Activated CD8-positive, alpha-beta memory T cell treated with anti-CD3 and anti-CD28 coated beads, Interleukin-2, amount 50 U/mL, for 24 hours (primary cell): ENCODE measurements around the gene METTL27.
"Not testable (repeated sequence)": the region's sequence is repeated elsewhere in the genome, so short reads cannot be mapped to it uniquely, and the experiment has no call there.

Source experiments
- DNase-seq: peaks from one replicate; pipeline ENCODE4 v3.0.0-alpha.2; 2020; ENCODE audit errors: extremely low read depth

Gene METTL27, protein sequence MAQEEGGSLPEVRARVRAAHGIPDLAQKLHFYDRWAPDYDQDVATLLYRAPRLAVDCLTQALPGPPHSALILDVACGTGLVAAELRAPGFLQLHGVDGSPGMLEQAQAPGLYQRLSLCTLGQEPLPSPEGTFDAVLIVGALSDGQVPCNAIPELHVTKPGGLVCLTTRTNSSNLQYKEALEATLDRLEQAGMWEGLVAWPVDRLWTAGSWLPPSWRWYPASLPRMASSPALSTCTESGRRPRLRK

DNA sequence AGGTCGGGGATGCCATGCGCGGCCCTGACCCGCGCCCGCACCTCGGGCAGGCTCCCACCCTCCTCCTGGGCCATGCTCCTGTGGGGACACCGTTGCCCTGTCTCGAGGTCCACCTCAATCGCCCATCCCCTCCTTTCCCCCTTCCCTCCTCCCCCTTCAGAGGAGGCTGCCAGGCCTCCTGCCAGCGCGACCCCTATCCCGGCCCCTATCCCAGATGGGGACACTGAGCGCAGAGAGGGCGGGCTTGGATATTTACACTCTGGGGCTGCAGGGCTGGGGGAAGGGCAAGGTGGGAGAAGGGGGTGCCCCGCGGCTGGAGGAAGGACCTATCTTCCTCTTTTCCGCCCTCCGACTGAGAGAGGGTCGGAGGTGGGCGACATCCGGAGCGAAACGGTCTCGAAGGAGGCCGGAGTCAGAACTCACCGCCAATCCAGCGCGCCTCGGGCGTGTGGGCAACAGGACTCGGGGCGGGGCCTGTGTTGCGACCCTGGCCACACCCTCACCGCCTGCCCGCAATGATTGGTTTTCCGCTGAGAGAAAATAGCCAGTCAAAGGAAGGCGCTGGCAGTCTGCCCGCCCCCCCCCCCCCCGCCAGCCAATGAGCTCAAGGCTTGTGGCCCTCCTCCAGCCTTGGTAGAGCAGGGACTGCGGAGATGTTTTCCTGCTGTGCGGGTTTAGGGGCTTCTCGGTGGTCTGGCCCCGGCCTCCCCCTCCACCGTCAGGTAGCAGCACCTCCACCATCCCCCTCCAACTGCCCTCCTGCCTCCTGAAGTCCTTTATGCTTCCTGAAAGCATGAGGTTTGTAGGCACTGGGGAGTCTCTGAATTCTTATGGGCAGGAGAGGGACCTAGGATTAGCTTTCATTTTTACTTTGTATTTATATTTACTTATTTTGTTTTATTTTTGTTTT, at the start of gene METTL27:
Gene METTL27, minus strand, starts transcription at position 450 of the 910 bp plus-strand sequence. Its CDS starts 376 bp downstream, at position 74.
- DNase-seq = peak; percentile 81

GRCh38 chr7:73891178-73891885, 49.0 kb upstream of the METTL27 start:
- DNase-seq = no peak

- no peak for DNase-seq
Observed at GRCh38 chr7:73890555-73891147, 48.3 kb upstream of the METTL27 start.

DNA sequence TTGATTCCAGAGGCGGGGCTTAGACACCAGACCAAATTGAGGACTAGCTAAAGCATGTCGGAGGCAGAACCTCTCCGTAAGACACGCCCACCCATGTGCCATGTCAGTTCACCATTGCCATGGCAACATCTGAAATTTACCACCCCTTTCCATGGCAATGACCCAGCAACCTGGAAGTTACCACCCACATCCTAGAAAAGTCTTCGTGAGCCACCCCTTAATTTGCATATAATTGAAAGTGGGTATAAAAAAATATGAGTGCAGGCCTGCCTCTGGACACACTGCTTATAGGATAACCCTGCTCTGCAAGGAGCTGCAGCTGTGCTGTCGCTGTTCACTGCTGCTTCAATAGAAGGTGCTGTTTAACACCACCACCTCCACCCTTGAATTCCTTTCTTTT, 46.6 kb upstream of the METTL27 start:
- DNase-seq = no peak

DNA sequence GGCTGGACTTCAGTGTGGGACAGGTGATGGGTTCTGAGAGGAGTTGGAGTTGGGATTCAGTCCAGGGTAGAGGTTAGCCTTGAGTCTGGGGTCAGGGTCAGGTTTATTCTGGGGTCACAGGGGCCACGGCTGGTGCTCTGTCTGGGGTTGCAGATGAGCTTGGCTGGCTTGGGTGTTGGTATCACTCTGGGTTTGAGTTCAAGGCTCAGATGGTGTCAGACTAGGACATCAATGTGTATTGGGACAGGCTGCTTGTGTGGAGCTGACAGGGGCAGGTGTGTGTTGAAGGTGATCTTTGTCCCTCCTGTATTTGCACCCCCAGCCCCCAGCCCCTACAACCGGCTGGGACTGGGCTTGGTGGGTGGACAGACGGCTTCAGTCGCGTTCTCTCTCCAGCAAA, 45.4 kb upstream of the METTL27 start:
- no peak for DNase-seq

- no peak for DNase-seq
Observed at GRCh38 chr7:73885975-73886798, 43.9 kb upstream of the METTL27 start.

DNA sequence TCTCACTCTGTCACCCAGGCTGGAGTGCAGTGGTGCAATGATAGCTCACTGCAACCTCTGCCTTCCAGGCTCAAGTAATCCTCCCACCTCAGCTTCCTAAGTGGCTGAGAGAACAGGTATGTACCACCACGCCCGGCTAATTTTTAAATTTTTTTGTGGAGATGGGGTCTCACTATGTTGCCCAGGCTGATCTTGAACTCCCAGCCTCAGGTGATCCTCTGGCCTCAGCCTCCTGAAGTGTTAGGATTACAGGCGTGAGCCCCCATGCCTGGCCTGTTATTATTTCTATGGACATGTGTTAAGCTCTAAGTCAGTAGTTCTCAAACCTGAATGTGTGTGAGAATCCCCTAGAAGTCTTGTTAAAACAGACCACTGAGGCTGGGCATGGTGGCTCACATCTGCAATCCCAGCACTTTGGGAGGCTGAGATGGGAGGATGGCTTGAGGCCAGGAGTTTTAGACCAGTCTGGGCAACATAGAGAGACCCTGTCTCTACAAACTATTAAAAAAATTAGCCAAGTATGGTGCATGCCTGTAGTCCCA, 43.2 kb upstream of the METTL27 start:
- DNase-seq = no peak

DNA sequence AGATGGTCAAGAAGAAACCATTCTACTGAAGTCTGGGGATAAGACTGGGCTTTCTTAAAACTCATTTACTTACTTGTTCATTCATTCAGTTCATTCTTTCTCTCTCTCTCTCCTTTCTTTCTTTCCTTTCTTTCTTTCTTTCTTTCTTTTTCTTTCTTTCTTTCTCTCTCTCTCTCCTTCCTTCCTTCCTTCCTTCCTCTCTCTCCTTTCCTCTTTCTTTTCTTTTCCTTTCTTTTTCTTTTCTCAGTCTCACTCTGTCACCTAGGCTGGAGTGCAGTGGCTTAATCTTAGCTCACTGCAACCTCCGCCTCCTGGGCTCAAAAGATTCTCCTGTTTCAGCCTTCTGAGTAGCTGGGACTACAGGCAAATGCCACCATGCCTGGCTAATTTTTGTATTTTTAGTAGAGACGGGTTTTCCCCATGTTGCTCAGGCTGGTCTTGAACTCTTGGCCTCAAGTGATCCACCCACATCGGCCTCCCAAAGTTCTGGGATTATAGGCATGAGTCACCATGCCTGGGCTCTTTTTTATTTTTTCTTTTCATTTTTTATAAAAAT, 42.6 kb upstream of the METTL27 start:
- not testable (repeated sequence) for DNase-seq

DNA sequence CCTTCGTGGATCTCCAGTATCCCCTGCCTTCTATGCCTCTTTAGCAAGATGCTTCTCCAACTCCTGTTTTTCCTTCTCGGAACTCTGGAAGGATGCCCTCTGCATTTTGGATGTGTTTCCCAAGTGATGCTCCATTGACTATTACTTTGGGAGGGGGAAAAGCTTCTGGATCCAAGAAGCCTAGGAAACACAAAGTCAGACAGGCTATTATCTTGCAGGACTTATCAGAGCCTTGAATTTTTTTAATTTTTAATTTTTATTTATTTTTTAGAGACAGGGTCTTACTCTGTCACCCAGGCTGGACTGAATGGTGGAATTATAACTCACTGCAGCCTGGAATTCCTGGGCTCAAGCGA, 39.7 kb upstream of the METTL27 start:
- no peak for DNase-seq

- no peak for DNase-seq
Observed at GRCh38 chr7:73881352-73882046, 39.2 kb upstream of the METTL27 start.

DNA sequence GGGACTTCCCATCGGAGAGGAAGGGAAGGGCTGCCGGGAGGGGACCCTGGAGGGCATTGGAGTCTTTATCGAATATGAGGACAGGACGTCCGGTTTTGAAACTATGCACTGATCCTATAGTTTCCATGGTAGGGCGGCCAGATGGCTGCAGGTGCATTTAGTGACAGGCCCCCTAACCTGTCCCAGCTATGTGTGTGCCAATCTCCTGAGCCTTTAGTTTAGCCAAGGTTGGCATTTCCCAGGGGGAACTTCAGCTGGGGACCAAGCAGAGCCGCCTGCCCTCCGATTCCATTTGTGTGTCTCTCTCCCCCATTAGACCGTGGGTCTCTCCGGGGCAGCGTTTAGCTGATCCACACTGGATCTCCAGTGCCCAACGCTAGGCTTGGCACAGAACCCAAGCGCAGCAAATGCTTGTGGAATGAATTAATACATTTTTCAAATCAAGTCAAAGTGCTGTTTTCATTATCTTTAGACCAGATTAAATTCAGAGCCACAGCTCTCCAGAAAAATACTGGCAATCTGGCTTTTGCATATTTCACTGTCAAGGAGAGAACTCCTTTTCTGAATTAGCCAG, 38.5 kb upstream of the METTL27 start:
- no peak for DNase-seq

GRCh38 chr7:73879977-73880681, 37.8 kb upstream of the METTL27 start:
- no peak for DNase-seq

DNA sequence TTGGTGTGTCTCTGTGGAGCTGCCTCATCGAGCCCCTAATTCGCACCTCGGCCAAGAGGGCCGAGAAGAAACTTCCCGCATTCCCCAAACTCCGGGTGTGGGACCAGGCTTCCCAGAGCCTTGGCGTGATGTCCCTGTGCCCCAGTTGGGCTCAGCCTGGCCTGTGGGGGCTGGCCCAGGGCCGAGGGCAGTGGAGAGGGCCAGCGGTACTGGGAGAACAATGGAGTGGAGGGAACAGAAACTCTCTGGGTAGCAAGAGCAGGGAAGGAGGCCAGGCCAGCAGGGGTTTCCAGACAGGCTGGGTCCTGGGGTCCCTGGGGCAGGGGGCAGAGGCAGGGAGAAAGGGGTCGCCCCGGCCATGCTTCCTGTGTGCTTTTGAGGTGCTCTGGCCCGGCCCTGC, 34.7 kb upstream of the METTL27 start:
- DNase-seq = no peak

DNA sequence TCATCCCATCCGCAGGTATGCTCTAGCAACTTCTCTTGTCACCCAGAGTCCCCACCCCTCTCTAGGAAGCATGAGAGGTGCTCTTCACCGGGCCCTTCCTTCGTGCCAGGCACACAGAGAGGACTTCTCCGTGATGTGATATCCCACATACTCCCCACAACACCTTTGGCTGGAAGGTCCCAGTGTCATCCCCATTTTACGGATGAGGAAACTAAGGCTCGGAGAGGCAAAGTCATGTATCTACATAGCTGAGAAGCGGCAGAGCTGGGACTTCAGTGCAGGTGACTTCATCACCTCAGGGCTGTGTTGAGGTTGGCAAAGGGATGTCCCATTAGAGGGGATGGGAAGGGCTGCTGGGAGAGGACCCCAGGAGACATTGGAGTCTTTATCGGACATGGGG, 34.0 kb upstream of the METTL27 start:
- DNase-seq = no peak

DNA sequence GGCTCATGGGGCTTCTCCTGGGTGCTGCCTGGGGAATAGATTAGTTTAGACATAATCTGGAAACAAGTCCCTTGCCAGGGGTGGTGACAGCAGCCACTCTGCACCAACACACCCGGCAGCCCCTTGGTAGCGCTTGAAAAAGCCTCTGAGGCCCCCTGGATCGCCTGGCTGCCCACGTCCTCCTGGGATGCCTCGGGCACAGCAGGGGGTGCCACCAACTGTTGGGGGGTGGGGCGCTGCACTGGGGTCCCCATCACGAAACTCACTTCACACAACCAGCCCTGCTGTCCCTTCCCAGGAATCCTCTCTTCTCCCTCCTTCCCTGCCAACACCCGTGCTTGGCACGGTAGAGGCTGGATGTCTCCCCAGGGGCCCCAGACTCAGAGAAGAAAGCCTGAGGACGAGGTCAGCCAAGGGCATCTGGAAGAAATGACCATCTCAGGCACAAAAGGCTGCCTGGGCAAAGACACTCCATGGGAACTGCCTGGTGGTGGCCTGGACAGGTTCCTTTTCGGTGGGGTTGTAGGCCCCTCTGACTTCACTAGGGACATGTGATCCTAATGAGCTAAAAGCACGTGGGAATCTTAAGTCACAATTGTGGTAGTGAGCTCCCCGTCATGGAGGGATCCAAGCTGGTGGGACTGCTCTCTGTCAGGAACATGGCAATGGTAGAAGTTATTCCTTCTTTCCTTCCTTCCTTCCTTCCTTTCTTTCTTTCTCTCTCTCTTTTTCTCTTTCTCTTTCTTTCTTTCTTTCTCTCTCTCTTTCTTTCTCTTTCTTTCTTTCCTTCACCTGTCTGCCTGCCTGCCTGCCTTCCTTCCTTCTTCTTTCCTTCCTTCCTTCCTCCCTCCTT, 30.0 kb upstream of the METTL27 start:
- DNase-seq = no peak

DNA sequence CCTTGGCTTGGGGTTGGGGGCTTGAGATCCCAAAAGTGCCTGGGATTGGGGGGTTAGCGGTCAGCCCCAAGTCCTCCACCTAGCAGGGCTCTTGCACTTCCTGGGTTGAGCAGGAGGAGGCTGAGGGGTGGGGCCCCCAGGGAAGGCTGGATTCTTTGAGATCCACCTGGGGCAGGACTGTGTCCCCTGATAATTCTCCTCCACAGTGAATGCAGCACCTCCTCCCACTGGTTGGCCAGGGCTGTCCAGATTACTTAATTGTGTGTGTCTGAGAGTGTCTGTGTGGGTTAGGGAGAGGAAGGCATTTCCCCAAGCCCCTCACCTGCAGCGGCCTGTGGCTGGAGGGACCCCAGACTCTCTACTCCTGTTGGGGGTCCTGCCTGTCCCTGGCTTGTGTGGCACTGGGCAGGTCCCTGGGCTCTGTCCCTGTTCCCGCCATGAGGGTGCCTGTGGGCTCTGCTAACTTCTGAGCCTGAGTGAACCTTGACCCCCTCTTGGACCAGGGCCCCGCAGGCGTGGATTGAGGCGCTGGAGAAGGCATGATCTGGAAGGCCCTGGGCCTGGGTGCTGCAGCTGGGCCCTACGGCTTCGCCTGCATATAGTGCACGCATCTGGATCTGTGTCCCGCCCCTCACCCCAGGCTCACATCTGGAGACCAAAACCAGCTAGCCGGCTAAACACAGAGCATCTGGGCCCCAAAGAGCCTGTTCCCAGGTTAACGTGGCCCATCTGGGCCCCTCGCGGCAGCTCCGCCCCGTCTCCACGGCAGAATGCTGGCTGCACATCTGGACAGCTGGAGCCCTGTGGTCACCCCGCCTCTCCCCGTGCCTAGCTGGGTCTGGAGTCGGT, 29.1 kb upstream of the METTL27 start:
- DNase-seq = no peak

GRCh38 chr7:73870041-73870492, 27.8 kb upstream of the METTL27 start:
- DNase-seq = no peak
